ENCODE data around the gene RAB11FIP3.
A peak's percentile ranks its signal among the peaks of the same experiment; 100 is the strongest.

Gene RAB11FIP3

DNA sequence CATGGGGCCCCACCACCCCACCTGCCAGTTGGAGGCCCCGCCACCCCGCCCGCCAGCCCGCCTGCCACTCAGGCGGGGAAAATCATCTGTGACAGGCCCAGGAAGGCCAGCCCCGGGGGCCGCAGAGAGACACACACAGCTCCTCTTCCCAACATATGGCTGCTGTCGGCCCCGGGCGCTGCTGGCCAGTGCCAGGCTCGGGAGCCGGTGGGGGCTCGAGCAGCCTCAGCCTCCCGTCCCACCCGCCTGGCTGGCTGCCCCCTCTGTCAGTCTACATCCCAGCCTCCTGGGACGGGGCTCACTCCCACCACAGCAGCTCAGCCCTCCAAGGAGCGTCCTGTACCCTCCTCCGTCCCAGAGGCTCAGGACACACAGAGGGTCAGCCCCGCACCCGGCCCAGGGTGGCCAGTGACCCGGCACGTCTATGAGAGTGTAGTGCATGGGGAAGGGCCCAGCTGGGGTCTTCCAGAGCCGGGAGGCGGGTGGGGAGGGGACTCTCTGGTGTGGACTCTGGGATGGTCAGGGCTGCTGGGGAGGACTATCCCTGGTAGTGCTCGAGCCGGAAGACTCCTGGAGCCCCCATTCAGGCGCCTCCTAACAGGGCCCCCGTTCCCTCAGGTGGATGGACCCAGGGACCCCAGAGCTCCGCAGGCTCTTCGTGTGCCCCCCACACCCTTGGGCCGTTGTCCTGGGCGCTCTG is 131.2 kb downstream of the RAB11FIP3 start:
- no peak for DNase-seq

DNA sequence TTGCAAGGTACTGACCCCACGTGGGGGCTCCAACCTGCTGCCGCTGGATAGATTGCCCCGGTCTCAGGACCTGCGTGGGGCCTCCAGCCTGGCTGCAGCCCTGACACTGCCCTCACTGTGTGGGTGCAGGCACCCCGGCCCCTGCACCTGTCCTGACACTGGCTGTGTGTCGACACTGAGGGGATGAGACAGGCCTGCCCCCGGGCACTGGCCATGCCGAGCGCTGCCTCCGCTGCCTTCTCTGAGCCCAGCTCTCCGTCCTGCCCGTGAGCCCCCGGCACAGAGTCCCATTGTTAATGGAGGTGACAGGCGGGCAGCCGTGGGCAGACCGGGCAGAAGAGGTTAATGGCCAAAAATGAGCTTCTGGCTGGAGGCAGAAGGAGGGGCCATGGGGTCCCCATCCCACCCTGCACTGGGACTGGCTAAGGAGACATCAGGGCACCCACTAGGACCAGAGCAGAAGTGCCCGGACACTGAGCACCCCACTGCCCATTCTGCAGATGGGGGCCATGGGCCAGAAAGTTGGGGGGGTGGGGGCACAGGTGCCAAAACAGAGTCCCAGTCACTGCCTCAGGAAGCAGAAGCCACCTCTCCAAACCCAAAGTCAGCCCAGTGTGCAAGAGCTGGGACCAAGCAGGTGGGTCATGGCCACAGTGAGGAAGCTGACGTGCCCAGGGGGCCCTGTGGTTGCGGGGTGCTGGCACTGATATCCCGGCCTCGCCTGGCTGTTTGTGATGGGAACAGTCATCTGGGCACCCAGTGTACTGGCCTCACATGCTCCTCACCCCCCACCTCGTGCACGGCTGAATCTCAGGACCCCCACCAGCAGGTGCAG is 132.2 kb downstream of the RAB11FIP3 start:
- DNase-seq: no peak

DNA sequence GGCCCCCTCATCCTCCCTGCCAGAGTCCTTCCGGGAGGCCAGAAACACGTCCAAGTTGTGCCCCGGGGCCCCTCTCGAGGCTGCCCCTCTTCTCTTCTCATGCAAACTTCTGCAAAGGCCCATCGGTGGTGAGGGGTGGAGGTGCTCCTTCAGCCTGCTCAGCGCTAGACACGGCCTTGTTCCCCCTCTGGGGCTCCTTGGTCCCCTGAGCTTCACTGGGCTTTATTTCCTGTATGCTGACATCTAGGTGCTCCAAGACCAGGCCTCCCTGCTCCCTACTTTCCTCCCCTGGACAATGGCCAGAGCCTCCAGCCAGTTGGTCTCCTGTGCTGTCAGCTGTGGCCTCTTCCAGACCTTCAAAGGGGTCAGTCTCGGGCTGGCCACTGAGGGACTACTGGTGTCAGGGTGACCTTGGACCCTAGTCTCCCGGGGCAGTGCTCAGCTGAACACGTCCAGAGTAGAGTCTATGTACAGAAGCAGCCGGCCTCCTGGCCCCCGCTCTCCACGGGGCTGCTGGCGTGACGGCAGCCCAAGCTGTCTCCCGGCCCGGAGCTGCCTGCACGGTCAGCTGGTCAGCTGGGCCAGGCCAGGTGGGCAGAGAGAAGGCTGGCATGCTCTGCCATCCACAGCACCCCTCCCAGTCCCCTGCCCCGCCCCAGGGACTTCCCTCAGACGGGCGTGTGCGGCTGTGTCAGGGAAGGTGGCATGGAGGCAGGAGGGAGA is 133.0 kb downstream of the RAB11FIP3 start:
- DNase-seq: no peak

DNA sequence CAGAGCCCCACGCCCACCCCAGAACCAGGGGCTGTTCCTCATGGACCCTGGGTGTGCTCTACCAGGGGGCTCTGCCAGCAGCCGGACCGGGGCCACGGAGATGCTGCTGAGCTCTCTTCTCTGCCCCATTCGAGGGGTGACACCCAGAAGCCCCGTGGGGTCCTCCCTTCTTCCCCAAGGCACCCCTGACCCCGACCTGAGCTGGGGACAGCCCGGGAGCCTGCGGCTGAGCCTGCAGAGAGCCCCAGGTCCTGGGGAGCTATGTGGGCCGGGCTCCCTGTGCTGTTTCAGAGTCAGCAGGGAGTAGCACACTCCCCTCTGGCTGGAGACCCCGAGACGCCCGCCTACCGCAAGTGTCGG is 133.6 kb downstream of the RAB11FIP3 start:
- DNase-seq: no peak

DNA sequence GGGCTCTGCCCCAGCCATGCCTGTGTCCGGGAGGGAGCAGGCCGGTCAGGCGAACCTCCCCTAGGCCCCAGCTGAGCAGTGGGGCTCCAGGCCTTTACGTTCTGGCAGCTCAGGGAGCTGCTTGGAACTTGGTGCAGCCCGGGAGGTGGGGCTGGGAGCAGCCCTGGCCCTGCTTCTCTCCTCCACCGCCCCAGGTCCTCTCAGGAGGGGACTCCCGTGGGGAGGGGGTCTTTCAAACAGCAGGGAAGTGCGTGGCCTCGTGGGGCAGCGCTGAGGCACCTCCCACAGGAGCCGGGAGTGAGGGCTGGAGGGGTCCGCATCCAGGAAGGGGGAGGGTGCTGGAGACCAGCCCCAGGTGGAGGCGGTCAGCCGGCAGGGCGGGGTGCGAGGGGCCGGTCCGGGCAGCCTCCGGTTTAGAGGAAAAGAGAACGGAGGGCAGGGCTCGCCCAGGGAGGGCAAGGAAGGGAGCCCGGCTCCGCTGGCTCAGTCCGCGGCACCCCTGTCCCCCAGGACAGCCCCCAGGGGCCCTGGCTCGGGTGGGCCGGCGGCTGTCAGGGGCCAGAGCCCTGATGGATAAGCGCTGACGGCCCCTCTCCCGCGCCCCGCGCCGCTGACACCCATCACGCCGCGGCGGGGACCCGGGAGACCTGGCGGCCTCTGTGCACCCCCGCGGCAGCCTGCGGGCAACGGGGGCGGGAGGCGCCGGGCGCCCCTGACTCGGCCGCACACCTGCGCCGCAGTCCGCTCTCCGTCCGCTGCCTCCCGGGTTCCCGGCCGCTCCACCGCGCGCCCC is 134.2 kb downstream of the RAB11FIP3 start:
- DNase-seq: no peak

DNA sequence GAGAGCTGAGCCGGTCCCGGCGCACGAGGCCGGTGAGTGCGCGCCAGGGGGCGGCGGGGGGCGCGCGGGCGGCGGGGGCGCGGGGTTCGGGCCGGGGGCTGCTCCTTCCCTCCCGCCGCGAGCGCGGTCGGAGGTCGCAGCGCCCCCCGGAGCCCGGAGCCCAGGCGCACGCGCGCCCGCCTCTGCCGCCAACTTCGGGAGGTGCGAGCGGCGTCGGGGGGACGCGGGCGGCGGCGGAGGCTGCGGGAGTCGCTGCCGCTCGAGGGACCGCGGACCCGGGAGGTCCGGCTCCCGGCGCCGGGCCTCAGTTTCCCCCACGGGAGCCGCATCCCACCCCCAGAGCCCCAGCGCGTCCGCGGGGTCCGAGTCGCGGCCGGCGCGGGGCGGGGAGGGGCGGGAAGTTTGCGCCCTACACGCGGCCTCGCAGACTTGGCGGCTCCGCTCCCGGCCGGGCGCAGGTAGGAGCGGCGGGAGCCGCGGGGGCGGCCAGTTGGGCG is 134.8 kb downstream of the RAB11FIP3 start, which contains the start of gene PRR35:
Gene PRR35 (plus strand): TSS at position 191 of the 497 bp plus-strand sequence. CDS start 2,901 bp downstream, outside the sequence.
- DNase-seq: no peak

DNA sequence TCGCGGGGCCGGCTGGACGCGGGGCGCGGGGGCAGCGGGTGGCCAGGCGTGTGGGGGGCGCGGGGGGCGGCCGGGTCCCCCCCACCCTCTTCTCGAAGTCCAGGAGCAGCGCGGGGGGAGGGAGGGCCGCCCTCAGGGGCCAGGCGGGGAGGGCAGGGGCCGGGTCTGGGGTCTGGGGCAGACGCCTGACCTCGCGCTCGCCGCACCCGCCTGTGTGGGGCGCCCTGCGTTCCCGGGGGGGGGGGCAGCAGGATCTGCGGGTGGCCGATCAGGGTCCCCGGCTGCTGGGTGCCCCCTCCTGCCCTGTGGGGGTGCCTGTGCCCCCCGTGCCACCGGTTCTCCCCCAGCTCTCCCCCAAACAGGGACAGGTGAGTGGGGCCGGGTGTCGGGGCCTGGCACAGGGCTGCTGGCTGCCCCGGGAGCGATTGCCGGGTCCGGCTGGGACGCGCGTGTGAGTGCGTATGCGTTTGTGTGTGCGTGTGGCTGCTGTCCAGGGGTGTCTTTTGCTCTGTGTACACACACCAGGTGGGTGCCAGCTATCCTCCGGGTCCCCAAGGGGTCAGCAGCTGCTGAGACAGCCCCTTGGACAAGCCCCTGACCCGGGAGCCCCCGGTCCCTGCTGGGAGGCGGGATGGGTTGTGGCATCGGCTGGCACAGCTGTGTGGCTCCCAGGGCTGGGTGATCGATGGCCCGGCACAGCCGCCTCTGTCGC is 135.4 kb downstream of the RAB11FIP3 start:
- no peak for DNase-seq

DNA sequence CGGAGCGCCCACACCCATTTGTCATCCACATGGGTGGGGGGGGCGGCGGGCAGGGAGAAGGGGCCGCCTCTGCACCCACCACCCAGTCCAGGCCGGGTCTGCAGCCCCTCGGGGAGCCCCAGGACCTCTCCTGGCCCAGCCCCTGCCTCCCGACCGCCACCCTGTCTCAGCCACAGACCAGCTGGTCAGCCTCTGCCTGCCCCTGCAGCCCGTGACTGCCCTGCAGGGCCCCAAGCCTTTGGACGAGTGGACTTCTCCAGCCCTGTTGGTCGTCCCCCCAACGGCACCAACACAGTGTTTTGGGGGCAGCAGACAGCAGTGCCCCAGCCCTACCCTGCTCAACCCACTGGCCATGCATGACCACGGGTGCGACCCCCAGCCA is 136.0 kb downstream of the RAB11FIP3 start:
- no peak for DNase-seq

DNA sequence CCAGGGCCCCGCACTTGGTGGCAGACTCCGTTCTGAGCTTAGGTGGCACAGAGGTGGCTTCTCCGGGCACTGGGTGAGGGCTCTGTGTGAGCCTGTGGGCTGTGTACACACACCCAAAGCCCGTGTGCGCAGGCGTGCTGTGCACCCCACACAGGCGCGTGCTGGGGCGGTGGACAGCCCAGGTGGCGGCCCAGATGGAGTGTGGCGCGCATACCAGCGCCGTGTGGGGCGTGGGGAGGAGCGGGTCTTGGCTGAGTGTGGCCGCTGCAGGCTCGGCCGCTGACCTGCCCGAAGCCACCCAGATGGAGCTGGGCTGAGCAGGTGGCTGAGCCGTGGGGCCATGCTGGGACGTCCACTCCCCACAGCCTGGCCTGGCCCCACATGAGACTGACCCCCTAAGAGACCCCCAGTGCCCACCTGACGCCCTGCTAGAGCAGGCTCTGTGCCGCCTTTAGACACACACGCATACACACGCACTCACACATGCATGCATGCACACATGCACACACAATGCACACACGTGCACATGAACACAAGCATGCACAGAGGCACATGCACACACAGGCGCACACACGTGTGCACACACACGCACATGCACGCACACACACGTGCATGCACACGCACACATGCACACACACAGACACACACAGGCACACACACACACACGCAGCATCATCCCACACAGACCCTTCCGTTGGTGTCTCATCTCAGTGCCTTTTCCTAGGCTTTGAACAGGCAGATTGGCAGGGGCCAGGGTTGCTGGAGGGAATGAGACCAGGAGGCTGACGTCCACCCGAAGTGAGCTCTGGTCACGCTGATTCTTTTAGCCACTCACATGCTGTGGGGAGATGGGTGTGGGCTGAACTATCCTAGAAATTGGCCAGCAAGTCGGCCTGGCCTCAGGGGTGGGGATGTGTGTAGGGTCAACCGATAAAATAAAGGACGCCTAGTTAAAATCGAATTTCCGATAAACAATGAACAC is 136.8 kb downstream of the RAB11FIP3 start:
- DNase-seq: no peak

DNA sequence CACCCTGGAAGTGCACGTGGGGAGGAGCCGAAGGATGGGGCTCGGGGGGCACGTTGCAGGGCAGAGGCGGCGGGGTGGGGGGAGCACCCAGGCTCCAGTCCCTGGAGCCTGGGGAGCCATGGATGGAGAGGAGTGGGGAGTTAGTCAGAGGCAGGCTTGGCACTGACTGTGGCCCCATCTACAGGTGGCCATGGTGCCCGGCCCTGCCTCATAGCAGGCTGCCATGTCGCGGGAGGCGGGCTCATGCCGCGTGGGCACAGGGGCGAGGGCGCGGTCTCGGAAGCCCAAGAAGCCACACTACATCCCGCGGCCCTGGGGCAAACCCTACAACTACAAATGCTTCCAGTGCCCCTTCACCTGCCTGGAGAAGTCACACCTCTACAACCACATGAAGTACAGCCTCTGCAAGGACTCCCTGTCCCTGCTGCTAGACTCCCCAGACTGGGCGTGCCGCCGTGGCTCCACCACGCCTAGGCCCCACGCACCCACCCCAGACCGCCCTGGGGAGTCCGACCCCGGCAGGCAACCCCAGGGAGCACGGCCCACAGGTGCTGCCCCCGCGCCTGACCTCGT is 137.7 kb downstream of the RAB11FIP3 start:
- DNase-seq: no peak

DNA sequence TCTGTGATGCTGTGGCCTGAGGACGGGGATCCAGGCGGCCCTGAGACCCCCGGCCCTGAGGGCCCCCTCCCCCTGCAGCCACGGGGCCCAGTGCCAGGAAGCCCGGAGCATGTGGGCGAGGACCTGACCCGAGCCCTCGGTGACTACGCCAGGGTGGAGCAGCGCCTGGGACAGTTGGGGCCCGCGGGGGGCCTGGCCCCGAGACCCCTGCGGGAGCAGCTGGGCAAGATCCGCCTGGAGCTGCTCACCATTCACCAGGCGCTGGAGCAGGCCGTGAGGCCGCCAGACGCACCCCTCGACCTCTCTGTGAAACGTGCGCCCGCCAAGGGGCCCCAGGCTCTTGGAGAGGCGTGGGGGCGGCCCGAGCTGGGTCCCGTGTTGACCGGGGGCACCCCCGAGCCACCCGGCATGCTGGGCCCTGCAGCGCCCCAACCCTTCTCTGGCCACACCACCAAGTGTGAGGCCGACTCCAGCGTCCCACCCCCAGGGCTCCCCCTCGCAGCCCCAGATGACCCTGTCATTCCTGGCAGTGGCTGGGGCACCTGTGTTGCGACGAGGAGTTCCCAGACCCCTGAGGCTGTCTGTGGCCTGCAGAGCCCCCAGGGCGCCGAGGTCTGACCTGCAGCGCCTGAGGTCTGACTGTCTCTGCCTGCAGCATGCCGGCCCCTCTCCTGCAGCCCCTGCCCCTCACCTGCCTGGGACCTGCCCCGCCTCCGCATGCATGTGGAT is 139.4 kb downstream of the RAB11FIP3 start:
- DNase-seq: no peak

DNA sequence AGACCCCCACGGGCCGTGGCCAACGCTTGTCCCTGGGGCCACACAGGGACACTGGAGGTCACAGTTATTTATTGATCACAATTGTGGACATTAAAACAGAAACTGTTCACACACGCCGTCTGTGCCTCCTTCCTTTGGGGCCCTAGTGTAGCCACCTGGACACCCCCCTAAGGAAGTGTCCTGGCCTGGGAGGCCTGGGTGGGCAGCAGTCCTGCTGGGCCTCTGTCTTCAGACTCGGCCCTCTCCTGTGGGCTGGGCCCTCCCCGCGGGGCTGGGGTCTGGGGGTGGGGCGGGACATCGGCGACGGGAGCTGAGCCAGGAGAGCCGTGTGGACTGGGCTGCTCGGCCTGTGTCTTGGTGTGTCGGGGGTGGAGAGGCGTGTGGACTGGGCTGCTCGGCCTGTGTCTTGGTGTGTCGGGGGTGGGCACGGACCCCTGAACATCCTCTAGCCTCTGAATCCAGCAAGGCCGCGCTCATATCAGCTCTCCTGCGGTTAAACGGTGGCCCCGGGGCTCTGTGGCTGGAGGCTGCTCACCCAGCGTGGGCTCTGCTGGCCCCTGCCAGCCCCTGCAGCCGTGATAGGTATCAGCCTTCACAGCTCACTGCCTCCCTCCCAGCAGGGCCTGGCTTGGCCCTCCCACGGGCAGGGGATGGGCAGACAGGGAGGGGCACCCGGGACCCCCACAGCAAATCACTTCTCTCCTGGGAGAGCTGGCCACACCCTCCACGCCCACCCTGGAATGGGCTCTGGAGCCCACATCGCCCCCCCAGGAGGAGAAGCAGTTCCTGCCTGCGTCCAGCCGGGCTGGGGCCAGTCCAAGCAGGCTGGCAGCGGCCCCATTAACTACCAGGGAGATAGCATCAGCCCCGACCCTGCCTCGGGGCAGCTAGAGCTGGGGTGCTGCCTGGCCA is 140.2 kb downstream of the RAB11FIP3 start:
- no peak for DNase-seq

DNA sequence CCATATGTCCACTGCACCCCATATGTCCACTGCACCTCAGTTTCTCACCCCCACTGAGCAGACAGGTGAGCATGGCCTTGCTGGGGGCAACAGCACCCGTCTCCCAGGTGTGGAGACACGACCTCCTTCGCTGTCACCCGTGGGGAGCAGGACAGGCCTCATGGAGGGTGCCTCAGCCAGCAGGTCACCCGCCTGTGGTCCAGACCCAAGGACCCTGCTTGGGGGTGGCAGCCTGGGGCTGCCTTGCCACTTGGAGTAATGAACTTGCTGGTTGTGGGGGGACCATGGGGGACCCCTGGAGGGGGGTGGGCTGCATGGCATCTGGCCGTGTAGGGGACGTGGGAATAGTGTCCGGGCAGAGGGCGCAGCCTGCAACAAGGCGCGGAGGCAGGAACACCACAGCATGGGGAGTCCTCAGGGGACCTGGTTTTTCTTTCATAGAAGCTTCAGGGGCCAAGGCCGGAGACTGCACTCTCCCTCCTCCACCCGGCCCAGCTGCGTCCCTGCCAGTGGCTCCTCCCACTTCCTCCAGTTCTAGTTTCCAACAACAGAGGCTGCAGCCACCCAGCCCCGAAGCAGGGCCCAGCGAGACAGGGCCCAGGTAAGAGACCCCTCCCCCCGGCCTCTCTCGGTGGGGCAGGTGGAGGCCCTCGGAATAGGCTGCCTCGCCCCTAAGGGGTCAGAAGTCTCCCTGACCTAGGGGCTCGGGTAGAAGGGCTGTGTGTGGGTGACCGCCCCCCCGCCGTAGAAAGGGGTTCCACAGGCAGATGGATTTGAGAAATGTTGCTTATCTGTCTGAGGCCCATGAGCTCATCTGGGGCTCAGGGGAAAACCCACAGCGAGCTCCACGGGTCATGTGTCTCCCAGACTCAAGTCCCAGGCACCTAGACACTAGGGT is 141.3 kb downstream of the RAB11FIP3 start, which contains the start of gene NHLRC4:
Gene NHLRC4 (plus strand): TSS at position 531 of the 898 bp plus-strand sequence. CDS start 1,043 bp downstream, outside the sequence.
- DNase-seq: peak; percentile 35

DNA sequence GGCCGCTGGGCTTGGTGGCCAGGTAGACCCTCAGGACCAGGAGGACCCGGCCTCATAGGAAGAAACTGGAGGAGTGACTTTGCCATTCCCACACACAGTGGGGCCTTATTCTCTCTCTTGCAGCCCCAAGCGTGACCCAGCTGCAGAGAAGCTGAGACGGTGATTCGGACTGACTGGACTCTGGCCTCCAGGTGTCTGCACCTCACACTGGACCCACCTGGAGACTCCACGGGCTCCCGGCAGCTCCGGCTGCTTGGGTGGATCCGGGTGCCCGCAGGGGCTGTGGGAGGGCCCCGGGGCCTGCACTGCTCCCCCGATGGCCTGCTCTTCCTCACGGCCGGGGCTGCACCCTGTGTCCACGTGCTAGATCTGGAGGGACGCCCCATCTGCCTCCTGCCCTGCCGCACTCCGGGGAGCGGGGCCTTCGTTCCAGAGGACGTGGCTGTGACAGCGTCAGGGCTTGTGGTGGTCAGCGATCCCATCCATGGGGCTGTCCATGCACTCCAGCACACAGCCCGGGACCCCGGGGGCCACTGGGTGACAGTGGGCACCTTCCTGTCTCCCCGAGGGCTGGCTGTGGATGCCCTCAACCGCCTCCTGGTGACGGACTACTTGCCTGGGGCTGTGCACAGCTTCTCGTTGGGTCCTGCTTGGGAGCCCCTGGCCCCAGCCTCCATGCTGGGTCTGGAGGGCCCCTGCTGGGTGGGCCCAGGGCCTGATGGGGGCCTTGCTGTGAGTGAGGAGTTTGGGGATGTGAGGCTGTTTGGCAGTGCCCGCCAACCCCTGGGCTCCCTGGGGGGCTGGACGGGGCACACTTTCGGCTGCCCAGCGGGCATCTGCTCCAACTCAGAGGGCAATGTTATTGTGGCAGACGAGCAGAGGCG is 142.2 kb downstream of the RAB11FIP3 start:
- no peak for DNase-seq

DNA sequence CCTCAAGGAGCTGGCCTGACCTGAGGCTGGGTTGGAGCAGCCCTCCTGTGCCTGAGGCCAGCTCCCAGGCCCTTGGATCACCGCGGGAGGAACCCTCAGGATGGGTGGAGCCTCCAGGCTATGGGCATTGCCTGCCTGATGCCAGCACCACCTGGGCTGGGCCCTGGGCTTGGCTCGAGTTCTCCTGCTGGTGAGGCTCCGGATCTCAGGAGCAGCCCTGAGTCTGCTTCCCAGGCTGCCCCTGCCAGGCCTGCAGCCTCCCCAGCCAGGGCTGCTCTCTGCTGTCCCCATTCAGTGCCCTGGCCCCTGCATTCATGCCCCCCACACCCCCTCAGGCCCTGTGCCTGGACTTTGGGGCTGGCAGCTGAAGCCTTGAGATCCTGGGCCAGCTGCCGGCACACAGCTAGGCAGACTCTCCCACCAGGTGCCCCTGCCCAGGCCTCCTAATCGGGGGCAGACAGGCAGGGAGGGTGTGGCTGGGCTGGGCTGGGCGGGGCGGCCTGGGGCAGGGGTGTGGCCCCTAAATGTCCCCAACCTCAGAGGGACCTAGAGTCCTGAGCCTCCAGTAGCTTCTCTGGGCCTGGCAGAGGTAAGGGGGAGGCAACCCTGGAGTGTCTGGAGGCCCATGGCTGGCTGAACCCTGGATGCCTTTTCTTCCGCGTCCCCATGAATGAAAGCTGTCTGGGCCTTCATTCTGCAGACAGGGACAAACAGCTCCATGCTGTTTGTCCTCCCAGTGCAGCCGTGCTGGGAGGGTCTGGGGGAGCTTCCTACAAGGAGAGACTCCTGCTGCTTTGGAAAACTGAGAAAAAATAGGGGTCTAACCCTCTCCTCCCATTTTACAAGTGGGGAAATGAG is 143.2 kb downstream of the RAB11FIP3 start:
- no peak for DNase-seq
